Ascending aorta (tissue), 2 donors: Measurements from ENCODE around the gene RAB42. TPM values are rescaled to one million over a fixed set of nuclear protein-coding genes. Genes with fewer than 3 reads are reported as not detected.

Experiments used
- DNase-seq, 2 donors: peaks; one replicate each; pipeline ENCODE4 v3.0.0-alpha.2; 2019; ENCODE audit warnings: low spot score in 2 of 2
- H3K27ac ChIP-seq, 2 donors: fragments of 200-600 bp; sonication (generic); one replicate each; pipeline ENCODE4 v1.5.1; 2016 to 2017; ENCODE audit warnings: mild to moderate bottlenecking in 1 of 2
- H3K27me3 ChIP-seq: fragments of 200-600 bp; sonication (generic); one replicate; pipeline ENCODE4 v1.5.1; 2017
- H3K36me3 ChIP-seq, 2 donors: fragments of 200-600 bp; sonication (generic); one replicate each; pipeline ENCODE4 v1.5.1; 2016
- H3K4me1 ChIP-seq, 2 donors: fragments of 200-600 bp; sonication (generic); one replicate each; pipeline ENCODE4 v1.5.1; 2016 to 2017; ENCODE audit warnings: mild to moderate bottlenecking in 1 of 2
- H3K4me3 ChIP-seq, 2 donors: fragments of 200-600 bp; sonication (generic); one replicate each; pipeline ENCODE4 v1.5.1; 2016 to 2017; ENCODE audit warnings: mild to moderate bottlenecking in 1 of 2
- H3K9me3 ChIP-seq, 2 donors: fragments of 200-600 bp; sonication (generic); one replicate each; pipeline ENCODE4 v1.5.1; 2016
- CTCF ChIP-seq, 3 experiments: fragments of 200-600 bp in 2 of 3; fragments of 450-650 bp in 1 of 3; sonication (generic) in 2 of 3; IDR thresholded peaks; one replicate each; pipeline ENCODE4 v1.5.1; 2016 to 2019; ENCODE audit warnings: antibody characterized with exemption in 3 of 3, mild to moderate bottlenecking in 1 of 3, moderate library complexity in 1 of 3
- intact Hi-C: fragments of 100-400 bp; cut with DNase I; formaldehyde crosslinking; loops from one replicate; pipeline ENCODE4 v1.15.1; 2023
- total RNA-seq: library from RNA; depleted of rRNA; stranded (reverse); fragments of >200 nt; gene quantifications from one replicate; pipeline ENCODE4 v1.1.0, GENCODE V29; 2016

The RAB42 gene
- total RNA-seq, 1 donor from 2014 or later: not detected

DNA sequence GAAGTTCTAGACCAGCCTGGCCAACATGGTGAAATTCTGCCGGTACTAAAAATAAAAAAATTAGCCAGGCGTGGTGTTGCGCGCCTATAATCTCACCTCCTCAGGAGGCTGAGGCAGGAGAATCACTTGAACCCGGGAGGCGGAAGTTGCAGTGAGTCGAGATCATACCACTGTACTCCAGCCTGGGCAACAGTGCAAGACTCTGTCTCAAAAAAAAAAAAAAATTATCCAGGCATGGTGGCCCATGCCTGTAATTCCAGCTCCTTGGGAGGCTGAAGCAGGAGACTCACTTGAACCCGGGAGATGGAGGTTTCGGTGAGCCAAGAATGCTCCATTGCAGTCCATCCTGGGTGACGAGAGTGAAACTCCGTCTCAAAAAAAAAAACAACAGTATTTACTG is 18.5 kb upstream of the RAB42 start:
- H3K36me3 ChIP-seq: peaks cover 83 to 87% of the 10 kb centered on the region in 2 donors

DNA sequence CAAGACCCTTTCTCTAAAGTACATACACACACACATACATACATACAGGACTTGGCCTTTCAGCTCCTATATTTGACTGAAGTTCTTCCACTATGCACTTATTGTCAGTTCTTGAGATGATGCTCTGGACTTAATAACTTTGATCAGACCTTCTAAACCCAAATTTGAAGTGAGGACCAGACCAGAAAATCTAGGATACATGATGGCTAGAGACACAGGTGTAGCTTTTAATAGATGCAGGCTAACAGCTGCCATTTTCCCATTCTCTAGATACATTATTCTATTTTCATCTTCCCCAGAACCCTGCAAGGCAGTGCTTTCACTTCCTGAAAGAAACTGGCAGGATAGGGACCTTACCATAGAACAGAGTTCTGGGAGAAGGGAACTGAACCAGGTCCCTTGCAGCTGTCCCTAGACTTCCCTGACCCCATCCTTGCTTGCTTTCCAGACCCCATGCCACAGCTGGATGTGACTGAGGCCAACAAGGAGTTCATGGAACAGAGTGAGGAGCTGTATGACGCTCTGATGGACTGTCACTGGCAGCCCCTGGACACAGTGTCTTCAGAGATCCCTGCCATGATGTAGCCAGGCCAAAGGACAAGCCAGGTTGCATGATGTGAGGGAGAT is 14.9 kb upstream of the RAB42 start:
- no peak overlapping the region for H3K4me3 ChIP-seq
- no peak overlapping the region for H3K27ac ChIP-seq
- peaks cover 66 to 67% of the 10 kb centered on the region in 2 donors for H3K36me3 ChIP-seq
- TF ChIP-seq CTCF (IDR thresholded peaks at IDR 0.05): no peak
- intact Hi-C loops: no loop called here
- H3K4me1 ChIP-seq: peaks cover 8 to 14% of the 10 kb centered on the region in 2 donors
- no peak for DNase-seq
- no peaks in the 10 kb centered on the region for H3K27me3 ChIP-seq
- H3K9me3 ChIP-seq: no peaks in the 10 kb centered on the region

More for the DNA sequence above, 18.5 kb upstream of the RAB42 start:
- Histone ChIP-seq H3K9me3 (no peaks in the 10 kb centered on the region), H3K4me3 (no peak overlapping the region), H3K27ac (no peak overlapping the region), H3K27me3 (no peaks in the 10 kb centered on the region), H3K4me1 (no peaks in the 10 kb centered on the region)
- DNase-seq: no peak
- TF ChIP-seq CTCF (IDR thresholded peaks at IDR 0.05): no peak
- intact Hi-C loops: no loop called here

DNA sequence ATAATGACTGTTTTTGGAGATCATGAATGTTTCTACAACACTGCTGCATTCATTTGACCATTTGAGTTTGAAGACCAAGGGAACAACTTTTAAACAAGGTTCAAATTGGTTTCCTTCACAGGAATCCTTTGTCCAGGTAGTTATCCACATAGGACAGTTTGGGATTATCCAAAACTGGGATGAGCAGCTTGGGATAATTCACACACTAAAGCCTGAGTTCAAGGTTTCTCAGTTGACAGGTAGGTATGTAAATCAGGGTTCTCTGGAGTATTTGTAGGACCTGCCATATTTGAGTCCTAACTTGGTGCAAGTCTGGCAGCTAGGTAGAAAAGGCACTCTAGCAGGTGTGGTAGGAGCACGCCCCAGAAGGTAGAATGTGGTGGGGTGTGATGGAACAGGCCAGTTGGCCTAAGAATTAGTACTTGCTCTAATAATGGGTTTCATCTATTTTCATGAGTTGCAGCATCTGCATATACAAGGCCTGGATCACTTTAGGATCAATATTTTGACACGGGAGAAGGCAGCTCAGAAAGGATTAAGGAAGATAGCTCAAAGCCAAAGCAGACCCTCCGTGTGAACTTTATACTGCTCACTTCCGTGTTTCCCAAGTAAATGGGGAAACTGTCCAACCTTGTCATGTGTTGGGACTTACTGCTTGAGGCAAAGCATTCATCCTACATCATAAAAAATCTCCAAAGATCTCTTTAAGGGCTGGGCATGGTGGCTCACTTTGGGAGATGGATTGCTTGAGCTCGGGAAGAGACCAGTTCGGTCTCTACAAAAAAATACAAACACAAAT is 14.1 kb upstream of the RAB42 start:
- Histone ChIP-seq H3K4me1 (peaks cover 8 to 14% of the 10 kb centered on the region in 2 donors), H3K27me3 (no peaks in the 10 kb centered on the region), H3K9me3 (no peaks in the 10 kb centered on the region), H3K36me3 (peaks cover 58 to 61% of the 10 kb centered on the region in 2 donors), H3K4me3 (no peak overlapping the region), H3K27ac (no peak overlapping the region)
- no peak for TF ChIP-seq CTCF (IDR thresholded peaks at IDR 0.05)
- intact Hi-C loops: no loop called here
- no peak for DNase-seq

GRCh38 chr1:28578696-28579218 is 13.3 kb upstream of the RAB42 start:
- Histone ChIP-seq H3K27ac (no peak overlapping the region), H3K9me3 (no peaks in the 10 kb centered on the region), H3K27me3 (no peaks in the 10 kb centered on the region), H3K4me3 (no peak overlapping the region), H3K36me3 (peaks cover 51 to 52% of the 10 kb centered on the region in 2 donors), H3K4me1 (peaks cover 8 to 14% of the 10 kb centered on the region in 2 donors)
- intact Hi-C loops: no loop called here
- TF ChIP-seq CTCF (IDR thresholded peaks at IDR 0.05): no peak
- DNase-seq: no peak

GRCh38 chr1:28579401-28579800 is 12.7 kb upstream of the RAB42 start:
- H3K27me3 ChIP-seq: no peaks in the 10 kb centered on the region
- peak overlapping the region; percentile 11 to 43 for H3K27ac ChIP-seq
- no peaks in the 10 kb centered on the region for H3K9me3 ChIP-seq
- no peak for TF ChIP-seq CTCF (IDR thresholded peaks at IDR 0.05)
- intact Hi-C loops: no loop called here
- H3K4me3 ChIP-seq: peak overlapping the region in 1 of 2 donors; percentile 77
- peaks cover 8 to 14% of the 10 kb centered on the region in 2 donors for H3K4me1 ChIP-seq
- no peak for DNase-seq
- H3K36me3 ChIP-seq: peaks cover 45 to 48% of the 10 kb centered on the region in 2 donors
